SKM-1 treated with dmso at 0.1 percent for 144 hours (cell line): ENCODE results near the gene RBM22.

Source experiments
- DNase-seq: peaks from one replicate; lab custom pipeline; 2025; ENCODE audit not compliant: unreplicated experiment; lab: John Stamatoyannopoulos, UW

Gene RBM22

DNA sequence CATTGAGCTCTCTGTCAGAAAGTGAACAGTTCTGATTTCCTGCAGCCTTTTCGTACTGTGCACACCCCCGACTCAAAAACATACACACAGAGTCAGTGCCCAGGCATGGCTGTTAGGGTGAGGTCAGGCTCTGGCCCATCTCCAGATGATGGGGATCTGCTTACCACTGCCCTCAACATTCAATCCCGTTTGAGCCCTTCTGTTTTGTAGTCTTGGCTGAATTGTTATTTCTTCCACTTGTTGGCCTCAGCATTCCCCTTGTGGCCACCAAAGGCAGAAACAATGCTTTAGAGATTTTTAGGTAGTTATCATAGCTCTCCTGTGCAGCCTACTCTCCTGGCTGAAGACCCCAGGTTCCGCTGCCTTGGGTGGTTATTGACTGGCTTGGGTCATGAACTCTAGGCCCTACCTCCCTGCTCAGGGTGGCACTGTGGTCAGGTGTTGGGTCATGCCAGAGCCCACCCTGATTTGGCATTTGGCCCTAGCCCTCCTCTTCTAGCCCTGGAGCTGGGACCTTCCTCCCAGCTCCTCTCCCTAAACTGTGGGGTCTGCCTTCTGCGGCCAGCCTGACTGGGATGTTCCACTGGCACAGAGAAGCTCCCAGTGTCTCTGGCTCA, 47.6 kb downstream of the RBM22 start:
- no peak for DNase-seq

DNA sequence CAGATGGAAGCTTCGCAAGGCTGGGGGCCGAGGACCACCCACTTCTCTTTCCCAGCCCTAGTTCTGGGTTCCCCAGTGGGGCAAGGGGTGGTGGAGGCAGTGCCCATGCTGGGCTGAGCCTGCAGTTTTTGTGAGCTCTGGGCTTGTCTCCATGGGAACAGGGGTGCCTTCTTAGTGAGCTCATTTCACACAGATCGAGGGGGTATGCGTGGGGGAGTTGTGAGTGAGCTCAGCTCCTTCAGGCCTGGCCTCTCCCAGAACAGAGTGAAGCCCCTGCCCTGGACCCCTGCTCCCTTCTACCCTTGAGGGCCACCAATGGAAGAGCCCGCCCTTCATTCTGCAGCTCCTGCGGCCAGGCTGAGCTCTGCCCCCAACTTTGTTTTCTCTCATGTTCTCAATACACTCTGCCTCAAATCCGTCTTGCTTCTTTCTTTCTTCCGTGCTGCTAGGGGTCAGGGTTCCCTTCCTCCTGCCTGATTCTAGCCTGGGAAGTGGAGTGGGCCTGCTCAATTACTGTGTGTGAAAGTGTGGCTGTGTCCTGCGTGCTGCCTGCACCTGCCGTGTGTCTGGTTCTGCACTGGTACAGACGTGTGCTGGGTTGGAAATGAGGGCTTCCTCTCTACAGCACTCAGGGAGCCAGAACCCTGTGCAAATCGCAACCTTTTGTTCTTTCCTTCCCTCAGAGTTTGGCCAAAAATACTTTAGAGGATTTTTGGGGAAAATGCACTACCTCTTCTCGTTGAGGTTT, 48.8 kb downstream of the RBM22 start:
- DNase-seq, result no peak

DNA sequence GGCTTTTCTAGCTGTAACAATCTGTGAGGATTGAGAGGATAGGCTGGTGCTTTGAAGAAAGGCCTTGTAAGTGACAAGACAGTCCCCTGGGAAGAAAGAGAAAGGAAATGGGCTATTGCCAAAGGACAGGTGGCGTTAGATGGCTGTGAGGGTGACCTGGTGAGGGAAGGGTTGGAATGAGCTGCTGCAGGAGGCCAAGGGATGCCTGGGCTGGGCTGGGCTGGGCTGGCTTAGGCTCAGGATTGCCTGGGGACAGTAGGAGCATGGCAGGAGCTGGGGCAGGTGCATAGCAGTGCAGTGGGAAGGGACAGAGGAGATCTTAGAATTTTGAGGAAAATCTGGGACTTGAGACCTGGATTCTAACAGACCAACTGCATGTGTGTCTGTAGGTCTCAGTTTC, 49.5 kb downstream of the RBM22 start:
- no peak for DNase-seq

DNA sequence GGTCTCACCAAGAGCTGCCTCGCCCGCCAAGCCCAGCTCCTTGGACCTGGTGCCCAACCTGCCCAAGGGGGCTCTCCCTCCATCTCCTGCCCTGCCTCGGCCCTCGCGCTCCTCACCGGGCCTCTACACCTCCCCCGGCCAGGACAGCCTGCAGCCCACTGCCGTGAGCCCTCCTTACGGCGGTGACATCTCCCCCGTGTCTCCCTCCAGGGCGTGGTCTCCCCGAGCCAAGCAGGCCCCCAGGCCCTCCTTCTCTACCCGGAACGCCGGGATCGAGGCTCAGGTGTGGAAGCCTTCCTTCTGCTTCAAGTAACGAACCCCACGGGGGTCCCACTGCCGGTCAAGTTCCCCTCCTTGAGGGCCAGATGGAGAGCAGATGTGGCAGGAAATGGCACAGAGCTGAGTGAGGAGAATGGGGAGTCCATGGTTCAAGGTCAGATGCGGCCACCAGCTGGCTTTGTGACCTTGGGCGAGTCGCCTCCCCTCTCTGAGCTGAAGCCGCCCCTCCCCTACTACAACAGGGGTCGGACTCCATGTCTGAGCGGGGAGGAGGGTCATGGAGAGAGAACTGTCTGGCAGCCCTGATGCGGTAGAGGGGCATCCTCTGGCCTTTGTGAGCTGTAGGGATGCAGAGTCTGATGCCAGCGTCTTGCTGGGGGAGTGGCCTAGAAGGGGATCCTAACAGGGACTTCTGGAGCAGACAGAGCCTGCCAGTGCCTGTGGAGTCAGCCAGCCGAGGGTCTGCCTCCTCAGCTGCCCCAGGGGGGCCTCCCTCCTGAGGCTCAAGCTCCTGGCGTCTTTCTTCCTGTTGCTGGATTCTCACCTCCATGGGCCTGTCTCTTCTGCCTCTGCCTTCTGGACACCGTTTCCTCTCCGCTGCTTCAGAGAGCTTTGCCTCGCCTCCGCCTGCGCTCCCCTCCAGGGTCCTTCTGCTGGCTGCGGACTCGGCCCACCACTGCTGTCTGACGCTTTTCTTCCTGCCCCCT, 50.5 kb downstream of the RBM22 start:
- DNase-seq, result no peak

DNA sequence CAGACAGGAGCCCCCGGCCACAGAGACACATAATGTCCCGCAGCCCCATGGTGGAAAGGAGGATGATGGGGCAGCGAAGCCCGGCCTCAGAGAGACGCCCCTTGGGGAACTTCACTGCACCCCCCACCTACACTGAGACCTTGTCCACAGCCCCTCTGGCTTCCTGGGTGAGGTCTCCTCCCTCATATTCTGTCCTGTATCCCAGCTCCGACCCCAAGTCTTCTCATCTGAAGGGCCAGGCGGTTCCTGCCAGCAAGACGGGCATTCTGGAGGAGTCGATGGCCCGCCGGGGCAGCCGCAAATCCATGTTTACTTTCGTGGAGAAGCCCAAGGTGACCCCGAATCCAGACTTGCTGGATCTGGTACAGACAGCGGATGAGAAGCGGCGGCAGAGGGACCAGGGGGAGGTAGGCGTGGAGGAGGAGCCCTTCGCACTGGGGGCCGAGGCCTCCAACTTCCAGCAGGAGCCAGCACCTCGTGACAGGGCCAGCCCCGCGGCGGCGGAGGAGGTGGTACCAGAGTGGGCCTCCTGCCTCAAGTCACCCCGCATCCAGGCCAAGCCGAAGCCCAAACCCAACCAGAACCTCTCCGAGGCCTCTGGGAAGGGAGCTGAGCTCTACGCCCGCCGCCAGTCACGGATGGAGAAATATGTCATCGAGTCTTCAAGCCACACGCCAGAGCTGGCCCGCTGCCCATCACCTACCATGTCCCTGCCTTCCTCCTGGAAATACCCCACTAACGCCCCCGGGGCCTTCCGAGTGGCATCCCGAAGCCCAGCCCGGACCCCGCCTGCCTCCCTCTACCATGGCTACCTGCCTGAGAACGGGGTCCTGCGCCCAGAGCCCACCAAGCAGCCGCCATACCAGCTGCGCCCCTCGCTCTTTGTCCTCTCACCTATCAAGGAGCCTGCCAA, 51.5 kb downstream of the RBM22 start:
- DNase-seq, result no peak

DNA sequence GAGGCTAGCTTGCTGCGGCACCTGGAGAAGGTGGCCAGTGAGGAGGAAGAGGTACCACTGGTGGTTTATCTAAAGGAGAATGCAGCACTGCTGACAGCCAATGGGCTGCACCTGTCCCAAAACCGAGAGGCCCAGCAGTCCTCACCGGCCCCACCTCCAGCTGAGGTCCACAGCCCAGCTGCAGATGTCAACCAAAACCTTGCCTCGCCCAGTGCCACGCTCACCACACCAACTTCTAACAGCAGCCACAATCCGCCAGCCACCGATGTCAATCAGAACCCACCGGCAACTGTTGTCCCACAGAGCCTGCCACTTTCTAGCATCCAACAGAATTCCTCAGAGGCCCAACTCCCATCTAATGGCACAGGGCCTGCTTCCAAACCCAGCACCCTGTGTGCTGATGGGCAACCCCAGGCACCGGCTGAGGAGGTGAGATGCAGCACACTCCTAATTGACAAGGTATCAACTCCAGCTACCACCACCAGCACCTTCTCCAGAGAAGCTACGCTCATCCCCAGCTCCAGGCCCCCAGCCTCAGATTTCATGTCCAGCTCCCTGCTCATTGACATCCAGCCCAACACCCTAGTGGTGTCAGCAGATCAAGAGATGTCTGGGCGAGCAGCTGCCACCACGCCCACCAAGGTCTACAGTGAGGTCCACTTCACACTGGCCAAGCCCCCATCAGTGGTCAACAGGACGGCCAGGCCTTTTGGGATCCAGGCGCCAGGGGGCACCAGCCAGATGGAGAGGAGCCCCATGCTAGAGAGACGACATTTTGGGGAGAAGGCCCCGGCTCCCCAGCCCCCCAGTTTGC, 52.4 kb downstream of the RBM22 start:
- no peak for DNase-seq

DNA sequence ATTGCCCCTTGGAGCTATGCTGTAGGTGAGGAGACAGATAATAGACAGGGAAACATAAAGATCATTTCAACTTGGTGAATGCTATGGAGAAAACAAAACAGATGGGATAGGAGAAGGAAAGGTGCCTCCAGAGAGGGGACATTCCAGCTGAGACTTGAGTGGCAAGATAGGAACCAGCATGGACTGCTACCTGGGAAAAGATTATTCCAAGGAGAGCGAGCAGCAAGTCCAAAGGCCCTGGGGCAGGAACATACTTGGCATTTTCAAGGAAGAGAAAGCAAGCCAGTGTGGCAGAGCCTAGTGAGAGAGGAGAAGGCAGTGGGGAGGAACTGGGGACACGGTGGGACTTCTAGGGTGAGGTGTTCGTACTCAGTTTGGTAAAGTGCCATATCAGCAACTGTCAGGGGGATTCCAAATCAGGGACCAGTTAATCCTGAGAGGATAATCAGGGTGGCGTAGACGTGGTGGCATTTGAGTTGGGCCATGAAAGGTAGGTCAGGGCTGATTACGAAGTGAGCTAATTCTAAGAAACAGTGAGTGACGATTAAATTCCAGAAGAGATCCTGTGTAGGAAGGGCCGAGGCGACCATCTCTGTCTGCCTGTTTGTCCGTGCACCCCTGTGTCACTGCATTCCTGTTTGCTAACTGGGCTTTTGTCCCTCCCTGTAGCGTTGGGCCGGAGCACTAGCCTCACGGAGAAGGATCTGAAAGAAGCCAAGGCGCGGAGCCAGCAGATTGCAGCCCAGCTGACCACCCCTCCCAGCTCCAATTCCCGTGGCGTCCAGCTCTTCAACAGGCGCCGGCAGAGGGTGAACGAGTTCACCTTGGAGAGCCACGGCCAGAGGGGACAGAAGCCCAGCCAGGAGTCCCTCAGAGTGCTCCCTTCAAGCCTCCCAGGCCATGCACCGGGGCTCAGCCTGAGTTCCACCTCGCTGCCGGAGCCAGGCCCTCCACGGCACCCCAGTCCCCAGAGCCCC, 53.3 kb downstream of the RBM22 start:
- DNase-seq, result no peak

DNA sequence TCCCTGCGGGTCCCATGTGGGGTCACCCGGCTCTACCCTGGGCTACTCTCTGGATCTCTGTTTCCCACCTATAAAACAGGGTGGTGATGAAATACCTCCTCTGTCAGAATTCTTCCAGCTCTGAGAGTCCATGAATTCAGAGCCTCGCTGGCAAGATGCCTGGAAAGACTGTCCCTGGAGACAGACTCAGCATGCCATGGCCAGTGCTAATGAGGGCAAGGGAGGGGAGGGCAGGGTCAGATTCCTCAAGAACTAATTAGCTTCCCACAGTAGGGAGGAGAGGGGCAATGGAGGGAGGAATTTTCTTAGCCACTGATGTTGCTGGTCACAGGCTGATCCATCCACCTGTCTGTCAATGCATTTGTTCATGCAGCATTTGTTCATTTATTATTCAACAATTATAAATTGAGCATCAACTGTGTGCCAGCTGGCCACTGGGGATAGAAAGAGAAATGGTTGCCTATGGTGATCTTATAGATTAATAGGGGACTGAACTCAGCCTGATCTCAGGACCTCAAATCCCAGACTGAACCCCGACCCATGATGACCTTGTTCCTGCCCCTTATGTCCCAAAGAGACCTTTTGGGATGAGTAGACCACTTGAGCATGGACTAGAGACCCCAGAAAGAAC, 55.7 kb downstream of the RBM22 start:
- DNase-seq, result no peak

DNA sequence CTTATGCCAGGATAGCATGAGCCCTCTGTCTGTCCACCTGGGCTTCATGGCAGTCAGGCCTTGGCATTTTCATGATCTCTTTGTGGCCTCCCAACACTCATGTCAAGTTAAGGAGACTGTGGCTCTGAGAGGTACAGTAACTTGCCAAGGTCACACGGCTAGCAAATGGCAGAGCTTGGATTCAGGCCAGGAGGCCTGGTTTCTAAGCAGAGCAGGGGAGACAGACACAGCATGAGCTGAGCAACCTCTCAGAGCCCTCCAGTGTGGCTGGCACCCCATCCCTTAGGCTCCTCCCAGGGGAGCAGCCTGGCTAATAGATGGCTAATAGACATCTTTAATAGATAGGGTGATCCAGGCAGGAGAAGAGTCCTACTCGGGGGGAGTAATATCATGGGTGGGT, 56.3 kb downstream of the RBM22 start:
- DNase-seq, result no peak

DNA sequence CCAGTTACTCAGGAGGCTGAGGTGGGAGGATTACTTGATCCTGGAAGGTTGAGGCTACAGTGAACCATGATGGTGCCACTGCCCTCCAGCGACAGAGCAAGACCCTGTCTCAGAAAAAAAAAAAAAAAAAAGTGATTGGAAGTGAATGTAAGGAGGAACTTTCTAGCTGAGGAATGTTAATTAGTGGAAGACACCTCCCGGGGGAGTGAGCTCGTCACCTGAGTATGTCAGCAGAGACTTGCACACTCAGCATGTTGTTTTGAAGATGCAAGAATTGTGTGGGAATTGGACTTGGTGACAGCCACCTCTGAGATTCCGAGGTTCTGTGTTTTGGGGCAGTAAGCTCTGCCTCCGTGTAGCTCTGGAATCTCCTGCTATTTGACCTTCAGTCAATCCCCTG, 56.8 kb downstream of the RBM22 start:
- DNase-seq, result no peak

DNA sequence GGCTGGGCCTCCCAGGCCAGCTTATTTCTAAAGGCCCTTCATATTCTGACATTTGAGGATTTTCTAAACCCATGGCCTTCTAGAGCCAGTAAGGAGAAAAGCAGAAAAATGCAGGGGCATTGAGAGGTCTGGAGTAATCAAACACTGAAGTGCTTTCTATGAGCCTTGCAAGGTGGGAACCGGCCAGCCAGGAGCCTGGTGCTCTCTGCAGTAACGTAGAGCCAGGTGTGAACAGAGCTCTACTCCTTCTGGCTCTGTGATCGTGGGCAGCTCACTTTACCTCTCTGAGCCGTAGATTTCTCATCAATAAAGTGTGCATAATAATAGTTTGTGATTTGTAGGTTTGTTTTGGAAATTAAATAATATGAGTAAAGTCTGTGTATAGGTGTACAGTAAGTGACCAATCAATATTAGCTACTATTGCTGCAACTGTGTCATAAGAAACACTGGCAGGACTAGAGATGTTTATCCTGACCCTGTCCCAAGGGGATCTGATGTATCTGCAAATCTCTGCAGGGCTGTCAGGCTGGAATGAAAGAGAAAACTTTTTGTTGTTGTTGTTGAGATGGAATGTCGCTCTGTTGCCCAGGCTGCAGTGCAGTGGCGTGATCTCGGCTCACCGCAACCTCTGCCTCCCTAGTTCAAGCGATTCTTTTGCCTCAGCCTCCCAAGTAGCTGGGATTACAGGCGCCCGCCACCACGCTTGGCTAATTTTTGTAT, 57.7 kb downstream of the RBM22 start:
- DNase-seq, result no peak

DNA sequence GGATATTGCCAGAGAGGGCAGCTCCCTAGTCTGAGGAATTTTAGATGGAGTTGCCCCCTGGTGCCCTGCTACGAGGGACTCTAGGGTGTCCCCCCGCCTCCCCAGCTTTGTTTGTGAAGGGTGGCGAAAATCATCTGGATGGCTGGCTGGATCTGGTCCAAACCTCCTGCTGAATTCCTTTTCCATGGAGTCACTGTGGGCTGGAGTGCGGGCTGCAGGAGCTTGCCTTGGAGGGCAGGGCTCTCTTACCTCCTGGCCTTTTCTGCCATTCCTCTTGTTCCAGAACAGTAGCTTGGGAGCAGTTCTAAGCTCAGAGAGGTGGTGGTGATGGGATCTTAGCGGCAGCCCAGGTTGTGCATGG, 58.3 kb downstream of the RBM22 start:
- no peak for DNase-seq

DNA sequence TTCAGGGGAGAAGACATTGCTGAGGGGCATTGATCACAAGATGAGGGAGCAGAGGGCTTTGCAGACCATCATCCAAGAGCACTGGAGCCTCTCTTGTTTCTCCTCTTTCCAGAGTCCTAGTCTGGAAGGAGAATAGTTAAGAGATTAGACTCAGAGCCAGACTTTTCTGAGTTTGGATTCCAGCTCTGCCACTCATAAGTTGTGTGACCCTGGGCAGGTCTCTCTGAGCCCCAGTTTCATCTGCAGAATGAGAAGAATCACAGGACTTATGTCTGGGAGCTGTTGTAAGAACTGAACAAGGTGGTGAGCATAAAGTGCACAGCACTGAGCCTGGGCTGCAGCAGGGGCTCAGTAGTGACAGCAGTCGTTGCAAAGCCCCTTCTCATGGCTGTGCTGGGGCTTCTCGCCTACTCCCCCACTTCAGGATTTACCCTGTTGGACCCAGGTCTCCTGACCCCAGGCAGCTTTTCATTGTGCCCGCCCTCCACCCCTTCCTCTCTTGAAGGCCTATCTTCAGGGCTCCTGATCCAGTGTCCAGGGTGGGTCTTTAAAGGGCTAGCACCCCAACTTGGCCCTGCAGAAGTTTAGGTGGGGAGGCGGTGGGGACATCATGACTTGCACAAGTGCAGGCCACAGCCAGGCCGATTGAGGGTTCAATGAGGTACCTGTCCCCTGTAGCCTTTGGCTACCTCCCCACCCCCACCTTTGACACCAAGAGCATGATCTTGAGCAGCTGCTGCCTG, 58.9 kb downstream of the RBM22 start:
- no peak for DNase-seq

DNA sequence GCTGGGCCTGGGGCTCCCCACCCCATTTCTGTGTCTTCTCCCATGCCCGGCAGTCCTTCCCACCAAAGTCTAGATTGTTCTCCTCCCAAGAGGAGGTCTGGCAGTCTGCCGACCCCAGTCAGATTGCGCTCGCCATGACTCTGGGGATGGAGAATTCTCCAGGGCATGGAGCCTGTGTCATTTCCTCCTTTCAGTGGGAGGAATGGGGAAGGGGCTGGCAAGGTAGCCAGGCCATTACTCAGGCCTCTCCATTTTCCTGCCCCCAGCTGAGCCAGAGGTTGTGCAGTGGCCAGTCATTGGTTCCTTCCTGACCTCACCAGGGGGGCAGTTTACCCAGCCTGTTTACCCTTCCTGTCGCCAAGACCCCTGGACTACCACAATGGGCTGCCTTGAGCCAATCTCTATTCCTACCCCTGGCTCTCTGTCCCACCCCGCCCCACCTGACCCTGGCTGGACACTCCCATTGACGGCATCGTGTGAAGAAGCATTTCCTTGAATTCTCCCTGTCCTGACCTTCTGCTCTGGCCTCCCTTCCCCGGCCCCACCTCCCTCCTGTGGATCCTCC, 59.8 kb downstream of the RBM22 start:
- no peak for DNase-seq
